ENCODE data around the gene LYSMD2.

LYSMD2 gene

DNA sequence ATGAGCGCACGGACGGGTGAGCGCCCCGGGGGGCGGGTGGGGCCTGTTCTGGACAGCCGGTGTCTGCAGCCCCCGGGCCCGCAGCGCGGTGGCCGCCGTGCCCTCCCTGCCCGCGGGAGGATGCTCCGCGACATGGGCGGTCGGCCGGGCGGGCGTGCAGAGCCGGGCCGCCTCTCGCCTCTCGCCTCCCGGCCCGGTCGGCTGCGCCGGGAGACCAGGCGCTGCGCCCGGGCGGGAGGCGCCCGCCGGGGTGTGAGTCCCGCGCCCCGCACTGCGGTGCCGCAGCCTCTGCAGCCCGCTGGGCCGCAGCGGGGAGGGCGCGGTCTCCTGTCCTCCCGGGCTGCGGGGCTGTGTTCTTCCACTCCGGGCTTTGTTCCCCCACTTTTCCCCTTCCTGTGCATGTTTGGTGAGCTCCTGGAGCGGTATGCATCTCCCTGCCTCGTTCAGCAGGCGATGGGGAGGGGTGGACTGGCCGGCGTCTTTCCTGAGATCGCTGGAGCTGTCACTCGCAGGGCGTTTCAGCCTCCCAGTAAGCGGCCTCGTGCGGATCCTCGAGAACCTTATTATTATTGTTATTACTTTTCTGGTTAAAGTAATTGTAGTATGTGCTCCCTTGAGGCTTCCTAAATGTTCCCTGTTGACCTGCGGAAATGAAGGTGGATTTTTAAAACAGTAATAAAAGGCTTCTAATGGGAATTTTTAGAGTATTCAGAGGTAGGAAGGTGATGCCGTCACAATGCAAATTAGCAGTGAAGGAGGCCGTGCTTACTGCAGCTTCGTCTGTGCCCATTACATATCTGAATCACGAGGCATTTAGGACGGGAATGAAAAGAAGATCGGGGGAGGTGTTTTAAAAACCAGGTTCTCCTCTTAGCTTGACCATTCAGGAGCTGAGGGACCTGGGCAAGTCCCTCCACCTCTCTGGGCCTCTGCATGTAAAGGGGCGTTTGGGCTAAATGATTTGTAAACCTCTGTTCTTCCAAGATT is 14.5 kb upstream of the LYSMD2 start:
- peak in 1 of 4 experiments; percentile 9 for DNase-seq

DNA sequence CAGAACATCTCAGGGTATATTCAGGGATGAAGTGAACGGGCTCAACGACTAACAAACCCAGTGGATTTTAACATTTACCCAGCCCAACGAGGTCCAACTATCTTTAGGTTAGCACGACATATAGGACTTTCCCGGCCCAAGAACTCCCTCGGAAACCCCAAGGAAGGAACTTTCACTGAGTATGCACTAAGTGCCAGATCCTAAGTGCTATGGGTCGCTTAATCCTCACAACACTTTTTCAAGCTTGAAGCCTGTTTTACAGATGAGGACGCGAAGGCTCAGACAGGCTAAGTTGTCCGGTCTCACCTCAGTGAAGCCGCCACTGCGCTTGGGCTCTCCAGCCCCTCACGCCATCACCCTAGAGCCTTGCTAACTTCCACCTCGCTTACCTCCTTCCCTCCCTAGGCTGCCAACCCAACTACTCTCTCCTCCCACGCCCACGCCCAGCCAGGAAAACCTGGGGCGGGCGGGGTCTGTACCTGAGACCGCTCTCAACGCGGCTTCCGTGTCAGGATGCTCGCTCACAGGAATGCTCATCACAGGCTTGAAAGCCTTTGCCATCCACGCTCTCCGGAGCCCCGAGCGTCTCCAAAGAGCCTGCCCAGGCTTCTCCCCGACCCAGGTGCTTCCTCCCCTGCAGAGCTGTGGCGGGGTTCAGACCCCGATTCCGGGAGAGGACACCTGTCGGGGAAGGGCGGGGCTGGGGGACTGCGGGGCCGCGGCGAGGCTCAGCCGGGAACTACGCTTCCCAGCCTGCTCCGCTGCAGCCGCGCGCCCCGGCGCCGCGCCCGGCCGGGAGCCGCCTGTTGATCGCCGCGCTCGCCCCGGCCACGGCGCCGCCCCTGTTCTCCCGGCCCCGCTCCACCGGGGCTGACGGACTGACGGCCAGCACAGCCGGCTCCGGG is 13.6 kb upstream of the LYSMD2 start, which contains the start of gene TMOD2:
TSS of gene TMOD2 (plus strand) at position 806 of the 905 bp plus-strand sequence. CDS start 14,845 bp downstream, outside the sequence.
- DNase-seq = peak in 2 of 4 experiments; percentile 3 to 27

DNA sequence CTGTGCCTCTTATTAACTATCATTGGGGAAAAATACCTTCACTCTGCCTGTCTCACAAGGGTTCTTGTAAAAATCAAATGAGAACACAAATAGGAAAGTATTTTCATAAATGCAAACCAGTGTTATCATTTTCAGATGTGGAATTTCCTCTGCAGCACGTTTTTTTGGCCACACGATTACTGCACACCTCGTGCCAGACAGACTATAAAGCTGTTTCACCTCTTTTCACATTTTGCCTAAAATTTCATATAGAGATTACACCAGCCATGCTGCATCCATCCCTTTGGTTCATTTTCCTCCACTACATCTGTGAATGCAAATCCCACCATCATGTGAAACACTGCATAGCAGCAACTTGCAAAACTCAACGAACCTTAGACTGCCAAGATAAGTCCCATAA is 12.7 kb upstream of the LYSMD2 start:
- no peak for DNase-seq

DNA sequence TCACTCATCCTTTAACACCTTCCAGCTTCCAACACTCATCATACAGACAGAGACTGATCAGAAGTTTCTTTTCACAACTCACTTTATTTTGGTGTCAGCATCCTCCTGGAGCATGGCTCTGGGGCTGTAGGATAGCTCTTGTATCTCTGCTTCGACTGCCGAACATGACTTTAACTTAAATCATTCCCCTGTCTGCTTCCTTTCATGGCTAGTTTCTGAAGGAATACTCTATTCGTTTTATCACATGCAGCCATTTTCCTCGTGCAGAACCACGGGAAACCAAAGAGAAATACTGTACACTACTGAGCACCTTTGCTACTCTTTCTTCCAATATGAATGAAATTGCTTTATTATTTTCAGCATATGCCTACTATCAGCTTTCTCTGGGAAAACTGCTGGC is 11.9 kb upstream of the LYSMD2 start:
- DNase-seq = no peak

DNA sequence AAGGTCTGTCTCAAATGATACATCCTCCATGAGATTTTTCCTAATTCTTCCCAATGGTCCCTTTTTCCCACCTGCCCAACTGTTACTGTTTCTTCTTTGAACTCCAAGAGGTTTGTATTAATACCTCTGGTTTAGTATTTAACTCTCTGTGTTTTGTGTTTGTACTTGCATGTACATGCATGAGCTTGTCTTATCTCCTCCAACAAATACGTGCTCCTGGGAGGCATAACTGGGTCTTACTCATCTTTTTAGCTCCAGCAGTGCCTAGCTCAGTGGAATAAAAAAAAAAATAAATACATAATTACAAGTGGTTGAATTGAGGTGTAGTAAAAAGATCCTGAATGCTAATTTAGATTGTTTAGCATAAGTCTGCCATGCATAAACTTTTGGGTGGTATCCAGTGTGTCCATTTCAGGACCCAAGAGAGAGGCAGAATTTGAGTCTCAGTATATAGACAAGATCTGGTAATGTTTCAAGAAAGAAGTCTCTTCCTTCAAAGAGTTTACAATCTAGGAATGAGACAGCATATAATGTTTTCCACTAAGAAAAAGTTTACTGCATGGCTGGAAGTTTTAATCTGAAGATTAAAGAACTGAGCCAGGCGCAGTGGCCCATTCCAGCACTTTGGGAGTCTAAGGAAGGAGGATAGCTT is 1.7 kb upstream of the LYSMD2 start:
- DNase-seq = no peak

DNA sequence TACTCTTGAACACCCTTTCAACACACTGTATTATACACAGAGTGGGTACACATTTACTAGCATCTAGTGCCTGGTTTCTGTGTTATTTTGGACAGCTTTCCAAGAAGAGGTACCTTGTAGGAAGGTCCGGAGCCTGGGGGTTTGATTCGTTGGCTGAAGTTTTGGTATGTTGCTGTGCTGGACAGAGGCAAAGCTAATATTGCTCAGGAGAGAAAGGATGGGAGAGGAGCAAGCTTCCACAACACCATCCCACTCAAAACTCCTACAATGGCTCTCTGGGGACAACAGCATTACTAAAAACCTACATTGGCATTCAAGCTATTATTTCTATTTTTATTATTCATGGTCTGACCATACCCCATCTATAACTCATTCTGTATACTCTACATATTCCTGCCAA is 1.1 kb upstream of the LYSMD2 start:
- no peak for DNase-seq

DNA sequence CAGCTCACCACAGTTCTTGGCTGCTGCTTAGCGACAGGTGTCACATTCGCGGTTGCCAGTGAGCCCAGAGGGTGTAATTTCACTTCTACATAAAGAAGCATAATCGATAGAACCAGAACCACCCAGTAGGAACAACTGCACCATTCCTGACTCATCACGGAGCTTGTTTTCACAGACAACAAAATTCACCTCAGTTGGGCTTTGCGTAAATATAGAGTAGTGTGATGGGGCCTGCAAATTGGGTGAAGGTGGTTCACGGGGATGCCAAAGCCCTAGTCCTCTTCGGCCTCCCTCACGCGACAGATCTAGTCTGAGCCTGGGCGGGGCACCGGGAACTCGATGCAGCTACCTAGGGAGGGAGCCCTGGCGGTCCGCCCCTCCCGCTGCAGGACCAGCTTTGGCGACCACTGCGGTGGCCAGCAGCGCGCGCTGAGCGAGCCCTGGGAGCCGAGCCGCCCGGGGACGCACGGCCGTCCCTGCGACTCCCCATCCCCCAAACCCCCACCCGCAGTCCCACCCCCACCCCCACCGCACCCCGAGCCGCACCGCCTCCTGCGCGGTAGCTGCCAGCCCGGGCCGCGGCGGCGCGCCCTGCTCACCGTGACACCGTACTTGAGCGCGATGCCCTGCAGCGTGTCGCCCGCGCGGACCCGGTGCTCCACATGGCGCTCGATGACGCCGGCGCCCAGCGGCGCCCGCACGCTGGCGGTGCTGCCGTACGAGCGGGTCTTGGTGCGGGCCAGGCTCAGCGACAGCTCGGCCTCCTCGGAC is 519 bp downstream of the LYSMD2 start:
- peak in 3 of 4 experiments; percentile 18 to 60 (median 25) for DNase-seq

DNA sequence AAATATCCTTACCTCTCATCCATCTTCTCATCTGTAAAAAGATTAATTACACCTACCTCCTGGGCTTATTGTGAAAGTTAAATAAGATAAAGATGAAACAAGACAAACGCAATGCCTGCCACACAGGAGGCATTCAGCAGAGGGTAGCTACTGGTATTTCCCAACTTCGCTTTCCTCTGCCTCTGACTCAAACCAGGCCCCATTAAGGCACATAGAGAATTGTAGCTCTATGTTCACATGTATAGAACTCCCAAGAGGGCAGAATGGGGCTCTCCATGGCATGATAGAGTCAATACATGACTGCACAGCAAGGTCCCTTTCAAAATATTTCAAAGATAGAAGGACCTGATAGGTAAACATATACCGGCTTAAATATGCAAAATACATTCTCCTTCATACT is 1.4 kb downstream of the LYSMD2 start:
- no peak for DNase-seq

DNA sequence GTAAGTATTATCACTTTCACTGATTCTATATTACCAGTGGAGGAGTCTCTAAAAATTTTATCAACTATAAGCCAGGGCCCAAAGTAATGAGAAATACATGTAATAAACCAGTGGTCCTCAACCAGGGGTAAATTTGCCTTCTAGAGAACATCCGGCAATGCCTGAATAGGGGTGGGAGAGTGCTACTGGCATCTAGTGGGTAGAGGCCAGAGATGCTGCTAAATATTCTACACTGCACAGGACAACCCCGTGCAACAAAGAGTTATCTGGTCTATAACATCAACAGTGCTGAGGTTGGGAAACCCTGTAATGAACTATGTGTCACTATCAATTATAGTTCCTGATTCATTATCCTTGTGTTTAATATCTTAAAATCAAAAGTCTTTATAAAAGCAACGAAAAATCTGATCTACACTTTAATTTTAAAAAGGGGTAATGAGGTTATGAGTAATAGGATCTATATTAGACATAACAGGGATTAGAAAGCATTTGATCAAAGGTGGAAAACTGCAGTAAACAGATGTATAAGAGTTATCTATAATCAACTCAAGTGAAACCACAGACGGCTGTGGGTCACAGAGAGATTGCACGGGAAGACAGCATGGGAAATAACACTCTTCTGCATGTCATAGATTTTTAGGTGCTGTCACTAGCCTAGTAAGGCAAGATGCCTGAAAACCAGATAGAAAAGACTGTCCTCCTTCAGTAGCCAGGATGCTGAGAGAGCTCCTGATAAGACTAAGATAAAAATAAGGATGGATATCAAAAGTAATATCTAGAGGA is 2.0 kb downstream of the LYSMD2 start:
- peak in 1 of 4 experiments; percentile 2 for DNase-seq

DNA sequence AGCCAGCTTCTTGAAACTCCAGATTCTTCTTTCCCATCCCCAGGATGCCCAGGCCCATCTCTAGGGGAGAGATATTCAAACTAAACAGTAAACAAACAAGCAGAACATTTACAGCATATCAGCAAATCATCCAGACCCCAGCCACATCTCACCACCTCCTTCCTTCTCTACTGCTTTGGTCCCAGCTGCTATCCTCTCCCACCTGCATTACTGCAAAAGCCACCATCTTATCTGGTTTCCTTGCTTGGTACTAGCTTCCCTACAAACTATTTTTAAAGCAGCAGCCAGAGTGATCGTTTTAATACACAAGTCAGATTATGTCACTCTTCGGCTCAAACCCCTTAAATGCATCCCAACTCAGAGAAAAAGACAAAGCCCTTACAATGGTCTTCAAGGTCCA is 4.8 kb downstream of the LYSMD2 start:
- no peak for DNase-seq

DNA sequence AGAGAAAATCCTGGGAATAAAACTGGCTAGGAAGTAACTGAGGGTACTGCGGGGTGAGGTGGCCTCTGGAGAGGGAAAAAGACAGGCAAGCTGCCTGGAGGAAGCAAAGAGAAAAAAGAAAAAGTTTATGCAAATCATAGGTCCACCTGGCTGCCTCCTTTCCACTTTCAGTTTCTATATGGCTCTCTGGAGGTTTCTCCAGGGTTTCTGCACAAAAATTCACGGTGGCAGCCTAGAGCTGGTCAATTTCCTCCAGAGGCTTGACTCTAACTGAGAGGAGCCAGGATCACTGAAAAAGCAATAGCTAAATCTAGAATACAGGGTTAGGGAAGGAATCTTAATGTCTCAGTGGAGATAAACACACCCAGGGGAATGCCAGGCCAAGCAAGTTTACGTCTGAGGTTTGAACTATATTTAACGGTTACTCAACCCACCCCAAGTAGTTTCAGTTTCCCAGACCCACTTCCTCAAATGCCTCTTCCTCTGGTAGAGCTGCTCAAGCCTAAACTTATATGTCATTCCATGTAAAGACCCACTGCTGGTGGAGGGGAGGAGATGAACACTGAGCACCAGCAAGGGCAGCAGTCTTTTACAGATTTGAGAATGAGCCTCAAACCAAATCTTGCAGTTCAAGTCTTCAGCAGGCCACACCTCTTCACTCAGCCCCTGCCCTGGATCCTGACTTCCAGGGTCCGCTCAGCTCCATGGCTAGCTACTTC is 5.7 kb downstream of the LYSMD2 start:
- peak in 1 of 4 experiments; percentile 4 for DNase-seq

DNA sequence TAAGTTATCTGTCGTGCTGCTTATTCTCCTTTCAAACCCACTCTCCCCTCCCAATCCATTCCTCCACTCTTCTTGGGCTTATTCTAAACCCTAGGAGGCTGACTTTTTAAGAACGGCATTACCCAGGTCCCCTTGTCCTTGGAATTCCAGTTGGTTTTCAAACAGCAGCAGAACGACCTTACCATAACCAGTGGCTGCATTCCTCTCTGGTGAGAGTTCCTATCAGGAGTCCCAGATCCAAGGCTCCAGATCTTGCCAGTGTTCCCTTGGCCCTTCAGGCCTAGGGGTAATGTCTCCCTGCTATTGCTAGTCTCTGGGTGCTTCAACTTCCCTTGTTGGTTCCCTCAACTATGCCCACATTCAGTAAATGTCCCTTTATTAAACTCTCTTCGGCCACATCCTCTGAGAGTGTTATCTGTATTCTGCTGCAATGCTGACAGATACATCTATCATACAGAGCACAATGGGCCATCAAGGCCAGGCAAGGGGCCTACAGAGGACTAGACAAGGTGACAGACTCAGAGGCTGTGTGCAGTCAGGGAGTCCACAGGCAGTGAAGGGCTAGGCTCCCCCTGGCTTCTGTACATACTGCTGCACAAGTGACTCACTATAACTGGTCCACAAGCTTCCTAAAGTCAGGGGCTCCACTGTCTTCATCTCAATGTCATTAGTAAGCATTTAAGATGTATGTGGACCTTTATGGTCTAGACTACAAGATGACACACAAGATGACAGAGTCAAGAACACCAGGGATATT is 10.1 kb downstream of the LYSMD2 start:
- DNase-seq = no peak

DNA sequence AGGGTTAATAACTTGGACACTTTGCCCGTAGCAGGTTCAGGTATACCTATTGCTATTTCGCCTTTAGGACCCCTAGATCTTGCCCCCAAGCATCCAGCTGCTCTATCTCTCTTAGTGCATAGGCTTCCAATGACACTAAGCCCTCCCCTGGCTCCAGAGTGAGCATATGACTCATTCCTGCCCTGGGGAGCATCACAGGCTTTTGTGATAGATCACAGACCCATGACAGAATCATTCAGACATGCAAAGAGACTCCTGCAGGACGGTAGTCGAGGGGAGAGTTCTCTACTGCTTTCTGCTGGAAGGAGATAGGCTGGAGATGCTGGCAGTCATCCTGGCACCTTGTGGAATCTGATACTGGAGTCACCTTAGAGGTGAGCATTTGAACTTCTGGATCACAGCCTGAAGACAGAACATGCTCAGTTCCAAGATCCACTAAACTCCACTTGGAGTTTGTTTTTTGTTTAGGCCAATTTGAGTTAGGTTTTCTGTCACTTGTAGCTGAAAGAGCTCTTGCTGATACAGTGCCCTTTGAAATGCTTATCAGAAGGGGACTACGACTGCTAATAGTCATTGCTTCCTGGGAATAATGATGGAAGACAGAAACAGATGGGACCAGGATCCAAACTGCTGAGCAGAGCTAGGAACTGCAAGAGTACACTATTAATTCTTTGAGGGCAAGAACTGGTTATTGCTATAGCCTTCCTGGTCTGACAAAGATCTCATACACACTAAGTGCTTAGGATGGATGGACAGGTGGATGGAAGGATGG is 11.0 kb downstream of the LYSMD2 start:
- peak in 2 of 4 experiments; percentile 12 for DNase-seq

DNA sequence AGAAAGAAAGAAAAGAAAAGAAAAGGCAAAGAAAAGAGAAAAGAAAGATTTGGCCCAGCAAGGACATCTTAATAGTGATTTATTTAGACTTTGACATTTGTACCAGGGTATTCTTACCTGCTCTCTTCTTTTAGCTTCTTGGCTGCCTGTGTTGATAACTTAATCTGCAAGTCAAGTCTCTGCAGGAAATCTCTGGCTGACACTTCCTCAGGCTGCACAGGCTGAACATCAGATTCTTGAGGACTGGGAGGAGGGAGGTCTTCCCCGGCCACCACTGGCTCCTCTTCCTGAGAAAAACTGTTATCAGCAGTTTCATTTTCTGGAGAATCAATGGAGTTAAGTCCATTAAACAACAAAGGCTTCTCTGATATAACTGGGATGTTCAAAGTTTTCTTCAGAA is 12.8 kb downstream of the LYSMD2 start:
- no peak for DNase-seq

DNA sequence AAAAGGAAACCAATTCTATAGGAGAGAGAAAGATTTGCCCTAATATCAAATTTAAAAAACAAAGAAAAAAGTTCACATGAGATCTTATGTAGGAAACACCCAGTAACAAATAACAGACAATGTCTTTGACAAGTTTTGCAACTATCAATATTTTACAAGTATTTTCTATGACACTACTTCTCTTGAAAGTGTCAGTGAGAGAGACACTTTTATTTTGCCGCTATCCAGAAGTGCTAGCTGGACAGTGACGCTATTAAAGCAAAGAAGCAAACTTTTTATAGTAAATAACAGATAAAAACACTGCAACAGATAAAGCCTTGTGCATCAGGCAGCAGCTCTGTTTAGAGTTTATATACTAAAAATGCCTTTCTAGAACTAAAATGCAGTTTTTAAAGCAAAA is 13.3 kb downstream of the LYSMD2 start:
- no peak for DNase-seq

DNA sequence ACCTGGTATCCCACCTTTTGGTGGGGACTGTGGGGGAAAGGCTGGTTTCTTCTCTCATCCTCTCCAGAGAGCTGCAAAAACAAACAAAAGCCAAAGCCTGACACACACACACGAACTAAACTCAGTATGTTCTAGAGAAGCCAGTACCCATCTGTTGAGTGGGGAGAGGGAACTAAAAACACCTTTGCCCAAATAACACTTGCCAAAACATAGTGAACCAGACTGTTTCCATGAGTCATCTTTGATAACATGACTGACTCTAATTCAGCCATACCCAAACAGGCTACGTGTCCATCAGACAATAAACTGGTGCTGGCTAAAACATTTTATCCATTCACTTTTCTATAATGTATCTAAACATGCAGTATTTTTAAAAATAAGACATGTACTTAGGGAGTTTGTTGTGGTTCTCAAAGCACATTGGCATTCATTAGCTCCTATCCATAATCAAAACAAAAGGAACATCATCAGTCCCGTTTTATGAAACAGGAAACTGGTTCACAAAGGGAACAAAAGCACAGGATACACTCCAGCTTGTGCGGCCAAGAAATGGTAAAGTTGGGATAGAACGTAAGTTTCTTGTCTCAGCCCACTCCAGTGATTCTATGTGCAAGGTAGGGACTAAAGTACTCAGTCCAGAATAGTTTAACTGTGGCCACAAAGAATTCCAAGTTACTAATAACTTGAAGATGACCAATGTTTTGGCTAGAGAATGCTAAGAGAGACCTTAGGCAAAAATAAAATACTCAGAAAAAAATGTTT is 16.1 kb downstream of the LYSMD2 start:
- DNase-seq = no peak

DNA sequence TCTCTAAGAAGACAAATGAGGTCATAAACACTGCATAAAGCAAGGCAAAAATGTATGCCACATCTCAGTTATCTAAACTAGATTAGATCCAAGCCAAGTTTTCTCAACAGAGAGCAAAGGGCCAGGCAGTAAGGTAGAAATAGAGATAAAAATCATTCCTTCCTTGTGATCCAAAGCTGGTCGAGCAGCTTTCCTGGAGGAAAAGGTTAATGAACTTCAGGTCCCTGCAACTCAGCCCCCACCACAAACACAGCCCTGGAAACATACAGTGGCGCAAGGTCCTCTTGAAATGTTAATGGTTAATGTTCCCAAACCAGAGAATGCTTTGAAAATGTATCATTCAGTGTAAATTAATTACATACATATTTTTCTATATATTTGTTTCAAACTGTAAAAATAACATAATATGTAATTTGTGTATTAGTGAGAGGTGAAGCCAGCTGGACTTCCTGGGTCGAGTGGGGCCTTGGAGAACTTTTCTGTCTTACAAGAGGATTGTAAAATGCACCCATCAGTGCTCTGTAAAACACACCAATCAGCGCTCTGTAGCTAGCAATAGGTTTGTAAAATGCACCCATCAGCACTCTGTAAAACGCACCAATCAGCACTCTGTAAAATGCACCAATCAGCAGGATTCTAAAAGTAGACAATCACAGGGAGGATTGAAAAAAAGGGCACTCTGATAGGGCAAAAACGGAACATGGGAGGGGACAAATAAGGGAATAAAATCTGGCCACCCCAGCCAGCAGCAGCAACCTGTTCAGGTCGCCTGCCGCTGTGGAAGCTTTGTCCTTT is 17.1 kb downstream of the LYSMD2 start:
- DNase-seq = no peak
